HEK293T (cell line): ENCODE data around the gene GADD45GIP1.

Experiments
- ARNT ChIP-seq: fragments of 450-650 bp; IDR thresholded peaks from 2 replicates; pipeline ENCODE4 v1.6.1; 2017; ENCODE audit warnings: mild to moderate bottlenecking
- BHLHE40 ChIP-seq: fragments of 450-650 bp; IDR thresholded peaks from 2 replicates; pipeline ENCODE4 v1.6.1; 2016; ENCODE audit warnings: mild to moderate bottlenecking, moderate library complexity, borderline replicate concordance
- ELF4 ChIP-seq: fragments of 450-650 bp; IDR thresholded peaks from 2 replicates; pipeline ENCODE4 v1.6.1; 2017; ENCODE audit warnings: antibody characterized with exemption
- FOXA1 ChIP-seq: fragments of 450-650 bp; IDR thresholded peaks from 2 replicates; pipeline ENCODE4 v1.6.1; 2016; ENCODE audit warnings: mild to moderate bottlenecking
- NFRKB ChIP-seq: fragments of 450-650 bp; IDR thresholded peaks from 2 replicates; pipeline ENCODE4 v1.6.1; 2016; ENCODE audit warnings: mild to moderate bottlenecking, moderate library complexity
- PKNOX1 ChIP-seq: fragments of 450-650 bp; IDR thresholded peaks from 2 replicates; pipeline ENCODE4 v1.6.1; 2016
- SP1 ChIP-seq: fragments of 450-650 bp; IDR thresholded peaks from 2 replicates; pipeline ENCODE4 v1.6.1; 2017
- TARDBP ChIP-seq: fragments of 450-650 bp; IDR thresholded peaks from 2 replicates; pipeline ENCODE4 v1.6.1; 2016

GRCh38 chr19:12986726-12987125 is 29.7 kb upstream of the GADD45GIP1 start:
- TF ChIP-seq ARNT (no peak), BHLHE40 (no peak), PKNOX1 (no peak), FOXA1 (no peak), NFRKB (no peak), SP1 (no peak), ELF4 (no peak), TARDBP (no peak)
